B cell (primary cell): ENCODE data around the gene CYP27B1. TPM values are rescaled to one million over a fixed set of nuclear protein-coding genes. Genes with fewer than 3 reads are reported as not detected.

Experiments
- ATAC-seq: fragments of 200-7000 bp; cut with Tn5 transposase; one replicate; pipeline ENCODE4 v1.10.0; 2021; ENCODE audit warnings: low read depth, mild to moderate bottlenecking, moderate number of reproducible peaks, moderate library complexity
- CTCF ChIA-PET: fragments of 350-600 bp; sonication (Branson Sonifier 250); formaldehyde crosslinking; loops from one replicate; lab custom pipeline; 2021; ENCODE audit warnings: antibody characterized with exemption, inconsistent platforms; lab: Charles Lee
- POLR2A ChIA-PET: fragments of 350-600 bp; sonication (Branson Sonifier 250); formaldehyde crosslinking; loops from one replicate; lab custom pipeline; 2021; ENCODE audit warnings: antibody characterized with exemption; lab: Charles Lee
- DNase-seq: peaks from one replicate; pipeline ENCODE4 v3.0.0; 2013
- H2AFZ ChIP-seq: 2 replicates; pipeline ENCODE4 v1.6.1; 2012; ENCODE audit warnings: mild to moderate bottlenecking, low read depth, low read length; ENCODE audit not compliant: insufficient read depth, poor library complexity, severe bottlenecking
- H3K27ac ChIP-seq, 2 donors: 1 replicate in 1 of 2; 2 replicates in 1 of 2; pipeline ENCODE4 v1.5.1; 2012 to 2013; ENCODE audit warnings: low read length in 2 of 2, mild to moderate bottlenecking in 2 of 2, moderate library complexity in 1 of 2
- H3K27me3 ChIP-seq, 4 experiments: fragments of 200-600 bp in 1 of 4; sonication (generic) in 1 of 4; replicated peaks in 1 of 4; 1 replicate in 2 of 4; 2 replicates in 2 of 4; pipeline versions ENCODE4 v1.6.1 to v1.7.0; 2013 to 2016; ENCODE audit warnings: low read length in 3 of 4, mild to moderate bottlenecking in 2 of 4, mixed read lengths in 1 of 4, moderate library complexity in 1 of 4; ENCODE audit not compliant: insufficient read depth in 4 of 4, control insufficient read depth in 3 of 4; ENCODE audit errors: control extremely low read depth in 1 of 4
- H3K36me3 ChIP-seq, 2 experiments: replicated peaks in 1 of 2; 1 replicate in 1 of 2; 2 replicates in 1 of 2; pipeline versions ENCODE4 v1.6.1 to v1.7.1; 2013; ENCODE audit warnings: low read length in 1 of 2; ENCODE audit not compliant: insufficient read depth in 2 of 2, control insufficient read depth in 1 of 2; ENCODE audit errors: control extremely low read depth in 1 of 2, extremely low read depth in 1 of 2
- H3K4me1 ChIP-seq, 2 donors: fragments of 200-600 bp in 1 of 2; sonication (generic) in 1 of 2; 1 replicate in 1 of 2; 2 replicates in 1 of 2; pipeline versions ENCODE4 v1.5.1 to v1.6.1; 2013 to 2017; ENCODE audit warnings: low read length in 2 of 2; ENCODE audit not compliant: control insufficient read depth in 2 of 2, insufficient read depth in 2 of 2
- H3K4me2 ChIP-seq: replicated peaks from 2 replicates; pipeline ENCODE3; 2012; ENCODE audit warnings: mild to moderate bottlenecking, low read depth, low read length; ENCODE audit not compliant: poor library complexity, severe bottlenecking
- H3K4me3 ChIP-seq, 5 experiments: fragments of 200-600 bp in 1 of 5; sonication (generic) in 1 of 5; 1 replicate in 3 of 5; 2 replicates in 2 of 5; pipeline versions ENCODE4 v1.5.1 to v1.7.0; 2011 to 2016; ENCODE audit warnings: low read length in 4 of 5, mild to moderate bottlenecking in 4 of 5, low read depth in 2 of 5, control low read depth in 1 of 5, moderate library complexity in 1 of 5; ENCODE audit not compliant: insufficient read depth in 1 of 5; ENCODE audit errors: control extremely low read depth in 1 of 5, extremely low read depth in 1 of 5
- H3K79me2 ChIP-seq: fragments of 200-600 bp; sonication (generic); one replicate; pipeline ENCODE4 v1.6.0; 2016; ENCODE audit warnings: low read length; ENCODE audit not compliant: control insufficient read depth, insufficient read depth
- H3K9ac ChIP-seq: fragments of 200-600 bp; sonication (generic); 2 replicates; pipeline ENCODE4 v1.6.1; 2017; ENCODE audit warnings: mild to moderate bottlenecking, low read length, moderate library complexity
- H3K9me3 ChIP-seq, 3 donors: one replicate each; pipeline versions ENCODE4 v1.6.1 to v1.7.1; 2013; ENCODE audit warnings: low read length in 2 of 3; ENCODE audit not compliant: control insufficient read depth in 2 of 3, insufficient read depth in 1 of 3; ENCODE audit errors: control extremely low read depth in 1 of 3
- H4K20me1 ChIP-seq: 2 replicates; pipeline ENCODE4 v1.6.0; 2012; ENCODE audit warnings: mild to moderate bottlenecking, low read length; ENCODE audit not compliant: insufficient read depth, control insufficient read depth, poor library complexity, severe bottlenecking
- H3K27ac Mint-ChIP-seq: one replicate; pipeline ENCODE4 v1.8.0; 2021; ENCODE audit warnings: mixed read lengths
- H3K27me3 Mint-ChIP-seq: one replicate; pipeline ENCODE4 v1.8.0; 2021; ENCODE audit warnings: mixed read lengths
- H3K4me1 Mint-ChIP-seq: one replicate; pipeline ENCODE4 v1.8.0; 2021; ENCODE audit warnings: mixed read lengths
- H3K4me3 Mint-ChIP-seq: one replicate; pipeline ENCODE4 v1.8.0; 2021; ENCODE audit warnings: mixed read lengths
- H3K9me3 Mint-ChIP-seq: one replicate; pipeline ENCODE4 v1.8.0; 2022; ENCODE audit warnings: mixed read lengths; ENCODE audit not compliant: insufficient read depth
- CTCF ChIP-seq: fragments of 200-600 bp; IDR thresholded peaks from one replicate; pipeline ENCODE4 v1.8.0; 2022; ENCODE audit warnings: antibody characterized with exemption, mild to moderate bottlenecking
- EZH2 ChIP-seq: IDR thresholded peaks from 2 replicates; pipeline ENCODE4 v1.6.1; 2012; ENCODE audit warnings: borderline replicate concordance, low read depth, mild to moderate bottlenecking, moderate library complexity, low read length; ENCODE audit not compliant: insufficient read depth, poor library complexity, severe bottlenecking
- WGBS: methylation state at CpG from one replicate; pipeline ENCODE4 v1.1.5; 2013; ENCODE audit warnings: missing lambda C conversion rate; ENCODE audit not compliant: insufficient coverage; 5-methylcytosine and 5-hydroxymethylcytosine counted together
- intact Hi-C: fragments of 100-400 bp; cut with micrococcal nuclease; formaldehyde crosslinking; loops from one replicate; pipeline ENCODE4 v1.10.0; 2022
- polyA plus RNA-seq: library from polyadenylated mRNA; depleted of rRNA; stranded (reverse); fragments of >200 nt; gene quantifications from 2 replicates; pipeline ENCODE4 v1.2.3, GENCODE V29; 2012
- total RNA-seq, 2 donors: library from RNA; stranded (reverse); fragments of 120-200 nt in 1 of 2; gene quantifications; 1 replicate in 1 of 2; 2 replicates in 1 of 2; pipeline versions ENCODE4 v1.2.3 to v1.2.4, GENCODE V29; 2013 to 2022

CYP27B1 gene
- total and polyA plus RNA-seq, 2 donors (not counting 1 experiment from before 2014, with no cell fraction given) = 0.66 to 0.79 TPM

- peaks cover 52% of the 10 kb centered on the region for H3K79me2 ChIP-seq
- peaks cover 71% of the 10 kb centered on the region for H4K20me1 ChIP-seq
- 97% methylated on average over 22 of the region's 25 CpGs for WGBS
- peaks cover 5% of the 10 kb centered on the region for H3K27me3 Mint-ChIP-seq
- TF ChIP-seq EZH2 (no peak), CTCF (no peak)
- H3K4me1 Mint-ChIP-seq = peaks cover 43% of the 10 kb centered on the region
- peaks cover 23 to 41% of the 10 kb centered on the region in 2 donors for H3K4me1 ChIP-seq
- peak overlapping the region; percentile 1 for H3K4me3 Mint-ChIP-seq
- no peak overlapping the region for H3K27ac Mint-ChIP-seq
- H3K4me3 ChIP-seq = no peak overlapping the region
- DNase-seq (no peak), ATAC-seq (no peak)
- H3K9me3 Mint-ChIP-seq = no peaks in the 10 kb centered on the region
- intact Hi-C loops = loop anchor here (5.0 to 10.0 kb wide), 5 partner anchors 74 to 674 kb away; partner anchors contain the start of genes CTDSP2, GLI1, INHBE and MARS1
- ChIA-PET POLR2A (interaction anchor here (1.6 kb wide), 1 partner anchor 13 kb away, joined by 5 read pairs; the partner anchor contains the start of genes EEF1AKMT3 and METTL1), CTCF (interaction anchor here (0.9 to 2.1 kb wide), 7 partner anchors 9 to 146 kb away, joined by 3 to 9 read pairs (median 5); no protein-coding TSS in a partner anchor)
- H3K36me3 ChIP-seq = peaks cover 1 to 41% of the 10 kb centered on the region in 2 experiments
- H3K9me3 ChIP-seq = no peaks in the 10 kb centered on the region
- H3K9ac ChIP-seq = no peak overlapping the region
- no peak overlapping the region for H3K27ac ChIP-seq
- H2AFZ ChIP-seq = no peak overlapping the region
- no peak overlapping the region for H3K4me2 ChIP-seq
- H3K27me3 ChIP-seq = no peaks in the 10 kb centered on the region
These were observed 8.1 kb downstream of the CYP27B1 start for GRCh38 chr12:57758552-57759359.

DNA sequence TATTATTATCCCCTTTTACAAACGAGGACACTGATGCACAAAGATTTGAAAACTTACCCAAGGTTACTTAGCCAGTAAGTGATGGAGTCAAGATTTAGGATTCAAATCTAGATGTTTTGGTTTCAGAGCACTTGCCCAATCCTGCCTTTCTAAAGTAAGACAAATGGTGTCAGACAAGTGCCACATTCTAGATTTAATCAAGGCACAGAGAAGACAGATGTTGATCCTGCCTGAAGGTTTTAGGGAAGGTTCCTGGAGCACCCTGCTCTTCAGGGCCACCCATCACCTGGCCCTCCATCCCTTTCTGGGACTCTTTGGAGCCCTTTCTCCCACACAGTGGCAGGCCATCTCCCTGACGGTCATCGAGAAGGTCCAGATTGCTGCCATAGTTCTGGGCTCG is 9.1 kb downstream of the CYP27B1 start:
- Histone ChIP-seq H3K4me1 (peaks cover 32 to 49% of the 10 kb centered on the region in 2 donors), H2AFZ (no peak overlapping the region), H3K9me3 (no peaks in the 10 kb centered on the region), H3K27ac (no peak overlapping the region), H3K4me2 (no peak overlapping the region), H3K36me3 (peaks cover 1 to 41% of the 10 kb centered on the region in 2 experiments), H3K79me2 (peaks cover 47% of the 10 kb centered on the region), H3K4me3 (no peak overlapping the region), H3K9ac (no peak overlapping the region), H4K20me1 (peaks cover 63% of the 10 kb centered on the region), H3K27me3 (no peaks in the 10 kb centered on the region)
- DNase-seq = no peak
- Mint-ChIP-seq H3K27me3 (no peaks in the 10 kb centered on the region), H3K4me3 (no peak overlapping the region), H3K27ac (peak overlapping the region; percentile 67), H3K9me3 (no peaks in the 10 kb centered on the region), H3K4me1 (peaks cover 50% of the 10 kb centered on the region)
- no peak for TF ChIP-seq EZH2
- no peak for TF ChIP-seq CTCF
- WGBS = 100% methylated on average over 3 of the region's 4 CpGs
- ChIA-PET CTCF (interaction anchor here (2.3 kb wide), 1 partner anchor 9 kb away, joined by 37 read pairs; the partner anchor contains the start of gene CYP27B1), POLR2A (no interaction called here)
- no peak for ATAC-seq
- intact Hi-C loops = loop anchor here (5.0 to 10.0 kb wide), 5 partner anchors 75 to 673 kb away; partner anchors contain the start of genes CTDSP2, GLI1, INHBE and MARS1
